GM21737 (cell line): Measurements from ENCODE around the gene TENM3.
A peak's percentile ranks its signal among the peaks of the same experiment; 100 is the strongest.

Source experiments
- ATAC-seq: cut with Tn5 transposase; IDR thresholded peaks from one replicate; pipeline ENCODE4 v1.9.1; 2021; ENCODE audit warnings: mild to moderate bottlenecking, moderate library complexity; ENCODE audit not compliant: unreplicated experiment

The TENM3 gene

DNA sequence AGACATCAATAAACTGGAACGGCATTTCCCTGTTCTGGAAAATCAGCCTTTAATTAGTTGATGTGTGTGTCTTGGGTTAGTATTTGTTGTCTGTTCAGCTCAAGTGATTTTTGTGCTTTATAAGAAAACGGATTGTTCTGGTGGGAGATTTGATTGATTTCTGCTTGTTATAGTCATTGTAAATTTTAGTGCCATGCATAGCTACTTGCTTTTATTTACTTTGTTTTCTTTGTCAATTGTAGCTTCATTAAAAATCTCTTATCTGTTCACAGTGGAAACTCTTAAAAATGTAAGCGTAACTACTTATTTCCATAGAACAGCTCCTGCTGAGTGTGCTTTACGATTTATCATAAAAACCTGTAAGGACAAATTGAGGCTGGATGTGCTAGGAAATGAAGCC is 253.2 kb downstream of the TENM3 start:
- ATAC-seq = no peak

DNA sequence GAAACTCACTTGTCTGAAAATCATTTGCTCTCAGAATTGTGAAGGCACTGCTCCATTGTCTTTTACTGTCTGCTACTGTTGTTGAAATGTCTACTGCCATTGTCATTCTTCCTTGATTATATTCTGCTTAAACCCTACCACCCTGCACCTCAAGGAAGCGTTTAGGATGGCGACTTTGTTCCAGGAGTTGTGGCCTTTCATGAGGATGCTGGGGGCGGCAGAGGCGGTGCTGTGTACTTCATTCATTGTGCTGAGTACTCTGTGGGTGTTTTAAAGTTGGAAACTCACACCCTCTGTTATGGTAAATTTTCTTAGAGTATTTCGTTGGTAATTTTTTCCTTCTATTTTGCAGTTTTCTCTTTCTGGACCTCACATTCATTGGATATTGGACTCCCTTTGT is 258.9 kb downstream of the TENM3 start:
- ATAC-seq = no peak

DNA sequence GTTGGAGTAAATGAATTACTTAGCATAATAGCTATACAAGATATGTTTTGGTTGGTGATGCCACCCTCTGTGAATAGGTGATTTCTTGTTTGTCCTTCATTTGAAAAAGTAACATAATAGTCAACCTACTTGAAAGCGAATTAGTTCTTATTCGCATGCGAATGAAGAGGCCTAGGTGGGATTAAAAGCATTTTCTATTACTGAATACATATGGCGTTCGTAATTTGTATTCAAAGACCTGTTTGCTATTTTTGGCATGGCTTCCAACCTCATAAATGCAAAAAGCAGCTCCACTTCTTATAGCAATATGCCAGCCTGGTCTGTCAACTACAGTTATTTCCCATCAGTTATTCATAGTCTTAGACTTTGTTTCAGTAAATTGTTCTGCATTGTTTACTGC is 261.3 kb downstream of the TENM3 start:
- ATAC-seq = no peak

DNA sequence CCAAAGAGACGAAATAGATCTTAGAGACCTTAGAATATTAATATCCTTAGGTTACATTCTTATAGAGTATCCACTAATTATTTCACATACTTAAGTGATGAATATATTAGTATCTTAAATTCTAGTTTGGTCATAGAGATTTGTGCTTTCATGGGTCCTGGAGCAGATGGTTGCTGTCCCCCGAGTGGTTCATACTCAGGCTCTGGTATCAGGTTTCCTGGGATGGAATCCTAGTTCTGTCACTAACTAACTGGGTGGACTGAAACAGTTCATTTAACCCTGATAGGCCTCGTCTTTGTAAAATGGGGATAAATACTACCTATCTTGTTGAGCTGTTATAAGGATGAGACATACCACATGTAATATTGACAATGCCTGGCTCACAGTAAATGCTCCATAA is 264.6 kb downstream of the TENM3 start:
- no peak for ATAC-seq

DNA sequence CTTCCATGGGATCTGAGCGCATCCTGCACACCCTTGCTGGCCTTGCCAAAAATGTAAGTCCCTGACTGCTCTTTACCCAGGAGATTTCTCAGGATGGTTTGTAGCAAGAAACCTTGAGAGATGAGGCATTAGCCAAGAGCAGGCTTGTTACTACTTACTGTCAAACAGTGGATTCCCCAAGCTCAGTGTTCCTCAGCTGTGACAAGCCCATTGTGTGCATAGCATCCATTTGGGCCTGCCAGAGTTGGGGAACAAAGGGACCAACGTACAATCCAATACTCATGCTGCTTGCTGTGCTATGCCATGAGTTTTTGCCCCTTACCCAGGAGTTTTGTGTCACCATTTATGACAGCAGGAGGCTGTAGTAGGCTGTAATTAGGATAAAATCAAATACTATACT is 267.6 kb downstream of the TENM3 start:
- no peak for ATAC-seq

DNA sequence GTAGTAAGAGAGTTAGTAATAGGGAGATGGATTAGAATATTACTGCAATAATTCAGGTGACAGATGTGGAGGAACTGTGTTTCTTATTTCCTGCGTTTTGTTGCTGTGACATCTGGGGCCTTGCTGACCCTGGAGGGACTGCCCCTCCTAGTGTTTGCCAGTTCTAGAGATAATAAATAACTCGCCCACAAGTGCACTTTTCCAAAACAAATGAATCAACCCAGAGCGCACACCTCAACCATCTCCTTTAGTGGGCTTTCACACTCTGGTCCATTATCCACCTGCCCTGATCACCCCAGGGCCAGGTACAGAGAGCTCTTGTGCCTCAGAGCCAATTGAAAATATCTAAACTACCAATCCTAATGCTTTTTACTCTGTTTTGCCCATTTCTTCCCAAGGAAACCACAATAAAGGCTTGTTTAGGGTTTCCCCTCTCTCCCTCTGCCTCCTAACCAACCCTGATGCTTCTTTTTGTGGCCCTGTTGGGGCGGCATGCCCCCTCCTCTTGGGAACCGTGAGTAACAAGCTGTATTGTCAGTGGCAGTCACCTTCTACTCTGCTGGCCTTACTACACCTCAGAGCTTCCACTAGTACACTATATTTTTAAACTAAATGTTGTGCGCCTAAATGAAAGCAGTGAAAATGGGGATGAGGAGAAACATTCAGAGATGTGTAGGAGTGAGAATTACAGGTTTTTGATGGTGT is 270.5 kb downstream of the TENM3 start:
- ATAC-seq = peak; percentile 87

DNA sequence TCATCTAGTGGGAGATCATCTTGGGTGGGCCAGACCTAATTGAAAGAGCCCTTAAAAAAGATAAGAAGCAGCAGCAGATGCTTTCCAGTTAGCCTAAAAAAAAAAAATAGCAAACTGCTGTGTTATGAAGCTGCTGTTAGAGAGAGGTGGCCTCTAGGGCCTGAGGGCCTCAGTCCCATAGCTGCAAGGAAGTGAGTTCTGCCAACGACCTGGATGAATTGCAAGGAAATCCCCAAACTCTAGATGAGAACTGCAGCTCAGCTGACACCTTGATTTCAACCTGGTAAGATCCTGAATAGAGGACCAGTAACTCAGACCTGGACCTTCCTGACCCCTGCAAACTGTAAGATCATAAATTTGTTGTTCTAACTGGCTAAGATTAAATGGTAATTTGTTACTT is 275.2 kb downstream of the TENM3 start:
- no peak for ATAC-seq

DNA sequence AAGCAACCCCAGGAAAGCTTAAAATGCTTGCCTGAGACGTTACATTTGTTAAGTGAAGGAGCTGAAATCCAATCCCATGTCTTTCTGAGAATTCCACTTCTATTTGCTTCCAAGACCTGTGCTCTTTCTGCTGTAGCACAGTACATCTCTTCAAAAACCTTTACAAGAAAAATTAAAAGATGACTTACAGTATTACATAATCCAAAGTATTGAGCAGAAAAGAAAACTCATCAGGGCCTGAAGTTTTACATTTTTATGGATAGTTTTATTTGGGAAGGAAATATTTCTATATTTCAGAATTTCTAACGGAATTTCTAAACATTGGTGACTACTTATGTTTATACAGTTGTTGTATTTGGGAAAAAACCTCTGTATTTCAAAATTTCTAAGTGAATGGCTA is 276.3 kb downstream of the TENM3 start:
- no peak for ATAC-seq

DNA sequence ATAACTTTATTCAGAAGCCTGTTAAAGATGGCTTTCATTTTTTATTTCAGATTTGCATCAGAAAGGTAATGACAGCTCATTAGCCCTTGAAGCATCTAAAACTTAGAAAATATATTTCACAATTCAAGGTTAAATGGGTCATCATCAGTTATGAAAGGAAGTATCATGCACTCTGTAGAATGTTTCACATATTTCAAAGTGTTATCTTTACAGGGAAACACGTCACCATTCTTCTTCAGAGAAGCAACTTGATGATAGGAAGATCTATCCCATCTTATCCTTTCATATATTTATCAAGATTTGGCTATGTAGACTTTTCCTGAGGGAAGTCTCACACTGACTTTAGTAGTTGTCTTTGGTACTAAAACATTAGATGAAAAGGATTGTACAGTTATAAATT is 277.8 kb downstream of the TENM3 start:
- no peak for ATAC-seq

DNA sequence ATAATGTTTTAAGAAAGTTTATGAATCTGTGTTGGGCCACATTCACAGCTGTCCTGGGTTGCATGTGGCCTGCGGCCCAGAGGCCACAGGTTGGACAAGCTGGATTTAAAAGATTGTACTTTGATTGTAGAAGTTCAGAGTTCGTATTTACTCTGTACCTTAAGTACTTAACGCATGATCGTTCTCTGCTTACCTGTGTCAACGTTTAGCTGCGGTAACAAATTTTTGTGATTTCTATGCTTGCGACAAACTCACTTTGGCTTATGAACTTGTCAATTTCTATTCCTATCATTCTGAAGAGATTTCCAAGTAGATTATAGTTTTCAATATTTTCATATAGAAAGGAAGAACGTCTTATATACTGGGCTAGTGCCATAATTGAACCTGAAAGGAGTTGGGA is 285.6 kb downstream of the TENM3 start:
- no peak for ATAC-seq

DNA sequence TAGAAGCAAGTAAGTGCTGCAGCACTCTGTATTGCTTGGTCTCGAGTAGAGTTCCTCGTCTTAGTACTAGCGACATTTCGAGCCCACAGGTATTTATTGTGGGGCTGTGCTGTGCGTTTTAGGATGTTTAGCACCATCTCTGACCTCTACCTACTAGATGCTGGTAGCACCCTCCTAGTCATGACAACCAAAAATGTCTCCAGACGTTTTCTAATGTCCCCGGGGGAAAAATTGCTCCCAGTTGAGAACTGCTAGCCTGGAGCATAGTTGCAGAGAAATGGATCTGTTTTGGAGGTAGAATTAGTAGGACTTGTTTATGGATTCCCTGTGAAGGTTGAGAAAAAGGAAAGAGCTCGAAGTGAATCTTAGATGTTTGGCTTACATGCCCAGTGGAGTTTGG is 287.2 kb downstream of the TENM3 start:
- no peak for ATAC-seq

DNA sequence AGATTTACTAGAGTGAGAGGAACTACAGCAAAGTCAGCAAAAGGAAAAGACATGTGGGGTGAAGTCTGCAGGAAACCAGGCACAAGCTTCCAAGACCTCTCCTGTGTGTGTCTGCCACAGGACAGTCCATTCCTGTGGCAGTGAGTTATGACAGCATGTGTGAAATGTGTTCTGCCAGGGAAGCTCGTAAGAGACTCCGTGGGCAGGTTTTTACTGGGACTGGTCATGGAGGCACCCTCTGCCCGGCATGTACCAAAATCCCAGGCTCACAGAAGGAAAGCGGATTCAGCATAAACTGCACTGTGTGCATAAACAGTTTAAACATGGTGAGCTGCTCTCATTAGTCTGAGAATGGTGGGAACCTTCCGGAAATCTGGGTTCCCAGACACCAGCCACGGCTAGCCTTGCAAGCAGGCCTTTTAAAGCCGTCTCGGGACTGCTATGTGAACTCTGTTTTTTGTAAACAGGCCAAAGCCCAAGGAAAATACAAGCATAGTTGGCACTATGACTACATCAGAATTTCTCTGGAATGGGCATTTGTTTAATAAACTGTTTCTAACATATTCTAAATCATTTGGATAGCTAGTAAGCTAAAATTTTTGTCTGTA is 288.5 kb downstream of the TENM3 start:
- no peak for ATAC-seq

DNA sequence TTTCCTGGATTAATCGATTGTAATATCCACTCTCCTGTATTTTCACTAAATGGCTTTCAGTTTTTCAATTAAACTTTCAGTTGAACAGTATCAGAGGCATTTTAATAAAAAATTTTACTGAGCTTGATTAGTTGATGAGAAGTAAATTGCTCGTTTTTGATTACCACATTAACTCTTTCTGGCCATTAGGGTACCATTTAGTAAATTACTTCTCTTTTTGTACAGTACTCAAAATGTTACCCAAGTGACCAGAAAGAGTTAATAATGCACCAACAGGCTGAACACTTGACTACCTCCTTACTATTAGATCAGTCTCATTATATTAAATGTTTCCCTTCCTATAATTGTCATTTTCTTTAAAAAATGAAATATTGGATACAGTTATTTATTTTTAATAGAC is 289.2 kb downstream of the TENM3 start:
- no peak for ATAC-seq

DNA sequence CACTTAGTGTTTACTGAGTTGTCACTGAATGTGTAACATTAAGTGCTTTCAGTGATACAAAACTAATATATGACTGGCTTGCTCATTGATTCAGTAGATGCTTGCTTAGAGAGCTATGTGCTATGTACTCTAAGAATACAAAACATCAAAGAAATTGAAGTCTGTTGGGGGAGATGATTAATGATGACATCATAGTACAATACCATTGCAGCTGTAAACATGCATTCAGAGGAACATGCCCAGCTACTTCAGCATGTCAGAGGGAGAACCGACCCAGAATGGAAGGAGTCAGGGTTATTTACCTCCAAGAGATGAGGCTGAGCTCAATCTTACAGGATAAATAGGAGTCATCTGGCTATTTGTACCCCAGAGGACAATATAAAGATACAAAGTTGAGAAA is 290.8 kb downstream of the TENM3 start:
- no peak for ATAC-seq

DNA sequence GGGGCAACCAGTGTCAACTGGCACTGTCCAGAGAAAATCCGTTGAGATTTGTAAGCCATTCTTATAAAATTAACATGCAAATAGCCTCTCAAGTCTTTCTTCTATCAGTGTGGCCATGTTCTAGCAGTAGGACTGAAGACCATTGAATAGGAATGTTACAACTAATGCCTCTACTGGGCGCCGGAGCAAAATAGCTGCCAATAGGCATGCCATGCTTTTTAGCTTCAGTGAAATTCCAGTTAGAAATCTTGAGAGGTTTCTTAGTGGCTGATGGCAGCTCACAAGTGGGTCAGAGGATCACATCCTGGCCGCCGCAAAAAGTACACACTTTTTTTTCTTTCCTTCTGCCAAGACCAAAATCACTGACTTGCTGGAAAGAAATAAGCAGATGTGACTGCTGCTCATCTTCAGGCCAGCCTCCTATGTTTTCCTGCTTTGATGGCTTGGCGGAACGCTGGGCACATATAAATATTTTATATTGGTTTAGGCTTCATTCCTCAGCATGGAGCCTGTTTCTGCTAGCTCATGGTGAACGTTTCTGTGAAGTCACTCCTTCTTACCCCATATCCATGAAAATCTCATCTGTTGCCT is 293.1 kb downstream of the TENM3 start:
- no peak for ATAC-seq

DNA sequence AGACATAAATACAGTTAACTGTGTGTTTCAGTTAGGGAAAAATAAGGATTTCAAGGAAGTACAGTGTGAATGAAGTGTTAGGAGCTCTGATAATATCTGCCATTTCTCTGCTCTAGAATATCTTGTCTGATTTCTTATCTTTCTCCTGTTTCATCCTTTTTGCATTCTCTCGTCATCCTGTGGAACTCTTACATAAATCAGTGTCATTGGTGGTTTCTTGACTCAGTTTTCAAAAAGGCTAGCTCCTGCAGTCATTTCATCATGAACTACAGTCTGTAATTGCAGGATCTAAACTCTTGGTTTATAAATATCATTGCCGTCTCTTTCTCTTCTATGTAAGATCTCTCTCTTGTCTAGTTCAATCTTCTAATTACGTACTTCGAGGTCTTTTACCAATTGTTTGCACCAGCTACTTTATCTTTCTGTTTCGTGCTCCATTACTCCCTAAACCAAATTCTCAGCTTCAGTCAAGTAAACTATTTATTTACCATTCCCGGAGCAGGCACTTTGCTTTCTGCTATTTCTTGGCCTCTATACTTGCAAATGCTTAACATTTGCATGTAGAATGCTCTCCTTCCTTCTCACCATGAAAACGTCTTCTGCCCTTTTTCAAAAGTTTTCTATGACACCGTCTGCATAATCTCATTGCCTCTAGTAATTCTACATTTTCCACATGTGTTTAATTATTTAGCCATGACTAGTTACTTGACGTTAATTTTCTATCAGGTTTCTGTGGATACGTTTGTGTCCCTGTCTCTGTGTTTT is 294.0 kb downstream of the TENM3 start:
- ATAC-seq = no peak

DNA sequence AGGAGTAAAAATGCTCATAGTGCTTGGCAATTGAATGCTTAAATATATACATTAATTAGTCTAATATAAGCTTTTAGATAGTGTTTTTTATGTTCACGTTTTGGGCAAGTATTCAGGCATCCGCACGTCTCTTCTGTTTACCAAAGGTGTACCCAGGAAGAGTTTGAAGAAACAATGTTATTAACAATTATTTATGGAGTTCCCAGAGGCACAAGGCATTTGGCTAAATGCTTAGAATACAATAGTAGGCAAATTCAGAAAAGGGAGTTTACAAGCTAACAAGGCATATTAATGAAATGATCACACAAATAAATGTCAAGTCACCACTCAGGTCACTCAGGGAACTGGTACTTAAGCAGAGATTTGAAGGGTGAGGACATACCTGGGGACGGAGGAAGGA is 294.8 kb downstream of the TENM3 start:
- ATAC-seq = no peak

DNA sequence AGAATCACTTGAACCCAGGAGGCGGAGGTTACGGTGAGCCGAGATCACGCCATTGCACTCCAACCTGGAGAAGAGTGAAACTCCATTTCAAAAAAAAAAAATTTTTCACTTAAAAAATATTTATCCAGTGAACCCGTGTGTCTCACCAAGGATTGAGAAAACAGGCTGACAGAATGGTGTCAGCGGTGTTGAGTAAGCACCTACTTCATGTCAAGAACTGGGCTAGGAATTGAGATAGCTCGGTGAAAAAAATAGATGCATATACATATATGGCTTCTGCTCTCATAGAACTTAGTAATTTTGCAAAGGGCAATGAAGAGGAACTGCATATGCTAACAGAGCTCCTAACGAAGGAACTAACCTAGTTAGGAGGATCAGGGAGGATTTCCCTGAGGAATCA is 297.3 kb downstream of the TENM3 start:
- ATAC-seq = no peak

DNA sequence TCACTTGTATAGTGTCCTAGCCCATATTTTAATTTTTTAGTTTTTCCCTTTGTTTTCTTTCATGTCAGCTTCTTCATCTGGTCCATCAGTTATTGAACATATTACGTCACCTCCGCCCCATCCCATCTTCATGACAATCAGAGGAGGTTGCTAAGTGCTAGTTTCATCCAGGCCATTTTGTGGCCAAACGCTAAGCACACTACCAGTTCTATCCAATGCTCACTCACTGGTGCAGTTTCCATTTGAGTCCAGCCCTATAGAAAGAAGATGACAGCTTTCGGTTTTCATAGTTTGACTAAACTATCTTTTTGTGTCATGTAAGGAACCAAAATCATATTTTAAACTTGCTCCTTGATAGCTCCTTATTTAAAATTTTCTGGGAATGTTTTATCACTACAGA is 304.2 kb downstream of the TENM3 start:
- ATAC-seq = peak; percentile 95

DNA sequence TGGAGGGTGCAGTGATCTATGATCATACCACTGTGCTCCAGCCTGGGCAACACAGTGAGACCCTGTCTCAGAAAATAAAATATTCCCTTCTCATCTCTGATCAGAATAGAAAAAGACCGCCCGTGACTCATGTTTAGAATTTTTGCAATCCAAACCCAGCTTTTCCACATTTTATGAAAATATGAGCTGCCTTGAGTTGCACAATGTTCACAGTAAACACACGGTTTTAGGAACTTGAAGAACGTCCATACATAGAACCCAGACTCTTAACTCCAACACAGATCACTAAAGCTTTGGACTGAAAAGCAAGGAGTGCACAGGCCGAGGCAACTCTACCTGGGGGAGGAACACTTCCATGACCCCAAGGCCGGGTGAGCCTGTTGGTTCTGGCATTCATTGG is 305.0 kb downstream of the TENM3 start:
- ATAC-seq = no peak

DNA sequence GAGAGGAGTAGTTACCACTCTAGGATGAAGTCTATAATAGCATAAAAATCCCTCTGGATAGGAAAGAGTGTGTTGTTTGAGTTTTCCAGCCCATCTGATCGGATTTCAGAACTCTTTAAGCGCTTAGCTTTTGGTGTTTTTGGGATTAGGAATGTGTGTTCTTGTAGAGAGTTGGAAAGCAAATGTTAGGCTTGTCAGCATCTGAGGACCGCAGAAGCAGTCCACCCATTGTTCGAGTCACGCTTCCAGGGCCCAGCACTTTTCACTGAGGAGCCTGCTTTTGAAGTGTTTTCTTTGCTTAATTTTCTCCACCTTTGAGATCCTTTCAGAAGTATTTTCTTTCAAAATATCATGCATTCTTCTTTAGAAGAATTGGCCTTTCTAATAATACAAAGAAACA is 306.2 kb downstream of the TENM3 start:
- no peak for ATAC-seq

DNA sequence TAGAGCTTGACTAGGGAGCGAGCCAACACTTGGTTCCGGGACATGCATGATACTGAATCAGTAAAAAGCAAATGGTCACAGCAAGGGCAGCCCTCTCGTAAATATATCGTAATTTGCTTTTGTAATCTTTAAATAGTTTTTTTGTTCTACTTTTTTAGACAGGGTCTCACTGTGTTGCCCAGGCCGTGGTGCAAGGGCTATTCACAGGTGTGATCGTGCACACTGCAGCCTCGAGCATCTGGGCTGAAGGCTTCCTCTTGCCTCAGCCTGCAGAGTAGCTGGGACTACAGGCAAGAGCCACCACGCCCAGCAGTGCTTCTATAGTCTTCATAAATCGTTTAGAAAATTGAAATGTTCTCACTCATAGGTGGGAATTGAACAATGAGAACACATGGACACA is 309.7 kb downstream of the TENM3 start:
- ATAC-seq = no peak
